Suprapubic skin (tissue), 4 donors: ENCODE data around the gene HYKK.

Source experiments
- CTCF ChIP-seq, 2 donors: fragments of 200-600 bp in 1 of 2; fragments of 450-650 bp in 1 of 2; sonication (generic) in 1 of 2; IDR thresholded peaks; one replicate each; pipeline ENCODE4 v1.5.1; 2016 to 2019; ENCODE audit warnings: antibody characterized with exemption in 2 of 2, mild to moderate bottlenecking in 1 of 2, moderate library complexity in 1 of 2
- POLR2A ChIP-seq, 2 donors: fragments of 450-650 bp; IDR thresholded peaks; one replicate each; pipeline ENCODE4 v1.6.1; 2017; ENCODE audit warnings: antibody characterized with exemption in 2 of 2, mild to moderate bottlenecking in 2 of 2, moderate library complexity in 2 of 2
- POLR2AphosphoS5 ChIP-seq, 3 donors: sonication (generic); formaldehyde crosslinking; IDR thresholded peaks; one replicate each; pipeline ENCODE4 v1.6.1; 2017; ENCODE audit warnings: antibody characterized with exemption in 3 of 3

- TF ChIP-seq CTCF (IDR thresholded peaks at IDR 0.05), result no peak
- TF ChIP-seq POLR2A (IDR thresholded peaks at IDR 0.05), result no peak
- TF ChIP-seq POLR2AphosphoS5 (IDR thresholded peaks at IDR 0.05), result no peak
Measured at GRCh38 chr15:78551902-78552301, 44.5 kb downstream of the HYKK start.
